ENCODE results near the gene BICDL2.

BICDL2 gene

GRCh38 chr16:3023415-3023668 lies 13.4 kb downstream of the BICDL2 start:
- no peak for DNase-seq

- no peak for DNase-seq
These were observed 13.9 kb downstream of the BICDL2 start for GRCh38 chr16:3022684-3023414.

- DNase-seq, result no peak
These were observed 14.5 kb downstream of the BICDL2 start for GRCh38 chr16:3022208-3022683.

GRCh38 chr16:3021449-3022207 lies 15.1 kb downstream of the BICDL2 start:
- no peak for DNase-seq

GRCh38 chr16:3020604-3021448 lies 15.9 kb downstream of the BICDL2 start:
- DNase-seq, result no peak

GRCh38 chr16:3020247-3020603 lies 16.5 kb downstream of the BICDL2 start, which contains the start of gene TNFRSF12A:
TNFRSF12A (plus strand) TSS chr16:3020368; CDS start chr16:3020398, 30 bp downstream.
- peak; percentile 8 for DNase-seq

- no peak for DNase-seq
These were observed 17.0 kb downstream of the BICDL2 start for GRCh38 chr16:3019594-3020246.

GRCh38 chr16:3017794-3018506 lies 18.8 kb downstream of the BICDL2 start, which contains the start of gene CLDN6:
CLDN6 (minus strand) TSS chr16:3018183; CDS start chr16:3016021, 2,162 bp downstream.
- DNase-seq, result no peak

GRCh38 chr16:3017344-3017743 lies 19.4 kb downstream of the BICDL2 start:
- DNase-seq, result no peak

GRCh38 chr16:3015865-3016521 lies 20.8 kb downstream of the BICDL2 start:
- no peak for DNase-seq

- no peak for DNase-seq
These were observed 21.8 kb downstream of the BICDL2 start for GRCh38 chr16:3014971-3015370.

GRCh38 chr16:3013998-3014690 lies 22.6 kb downstream of the BICDL2 start:
- no peak for DNase-seq

- DNase-seq, result no peak
These were observed 23.2 kb downstream of the BICDL2 start for GRCh38 chr16:3013491-3013951.

GRCh38 chr16:3012828-3013420 lies 23.8 kb downstream of the BICDL2 start, which contains the start of gene CLDN9:
CLDN9 (plus strand) TSS chr16:3012923; CDS start chr16:3013363, 440 bp downstream.
- peak; percentile 52 for DNase-seq

GRCh38 chr16:3012246-3012645 lies 24.5 kb downstream of the BICDL2 start:
- DNase-seq, result peak; percentile 51

- DNase-seq, result no peak
These were observed 26.2 kb downstream of the BICDL2 start for GRCh38 chr16:3010510-3010909.

GRCh38 chr16:3009568-3010390 lies 27.0 kb downstream of the BICDL2 start:
- DNase-seq, result no peak

GRCh38 chr16:3008690-3009037 lies 28.1 kb downstream of the BICDL2 start:
- no peak for DNase-seq

- no peak for DNase-seq
These were observed 28.6 kb downstream of the BICDL2 start for GRCh38 chr16:3007957-3008689.
